Loucy (cell line): ENCODE results near the gene SNX25.

ENCODE experiments used
- CTCF ChIP-seq: fragments of 200-600 bp; sonication (generic); conservative IDR thresholded peaks from 2 replicates; pipeline ENCODE4 v1.5.1; 2014; ENCODE audit warnings: mild to moderate bottlenecking, antibody characterized with exemption, low read length
- EZH2phosphoT487 ChIP-seq: fragments of 200-600 bp; IDR thresholded peaks from 2 replicates; pipeline ENCODE4 v1.6.1; 2018; ENCODE audit warnings: antibody characterized with exemption, mild to moderate bottlenecking, moderate library complexity, borderline replicate concordance

GRCh38 chr4:185398618-185399017 lies 189.2 kb downstream of the SNX25 start:
- no peak for TF ChIP-seq CTCF
- no peak for TF ChIP-seq EZH2phosphoT487
